IMR-90 (cell line): Measurements from ENCODE around the gene GLT1D1. TPM values are rescaled to one million over a fixed set of nuclear protein-coding genes. Genes with fewer than 3 reads are reported as not detected.

ENCODE experiments used
- ATAC-seq: fragments of 200-7000 bp; cut with Tn5 transposase; 2 replicates; pipeline ENCODE4 v1.9.1; 2020; ENCODE audit warnings: low read depth, mild to moderate bottlenecking, moderate library complexity
- BruUV-seq: library from RNA; stranded (reverse); fragments of 400-500 nt; replicated peaks from 2 replicates; lab custom pipeline; 2021; lab: Mats Ljungman, UMichigan
- CTCF ChIA-PET: fragments of 300-600 bp; formaldehyde crosslinking; extraction: SDS; loops from one replicate; lab custom pipeline; 2021; ENCODE audit warnings: antibody characterized with exemption; lab: Yijun Ruan, JAX
- POLR2A ChIA-PET: fragments of 300-600 bp; sonication (Branson Sonifier 250); formaldehyde crosslinking; loops from one replicate; lab custom pipeline; 2022; ENCODE audit warnings: antibody characterized with exemption; ENCODE audit not compliant: unreplicated experiment; lab: Charles Lee
- DNase-seq: peaks from one replicate; pipeline ENCODE4 v3.0.0; 2013
- H2AFZ ChIP-seq: replicated peaks from 2 replicates; pipeline ENCODE3; 2013; ENCODE audit warnings: low read length, mild to moderate bottlenecking; ENCODE audit not compliant: poor library complexity
- H2AK5ac ChIP-seq: 2 replicates; pipeline ENCODE4 v1.6.1; 2013; ENCODE audit warnings: low read depth, low read length, inconsistent platforms
- H2AK9ac ChIP-seq: replicated peaks from 2 replicates; pipeline ENCODE3; 2013; ENCODE audit warnings: mild to moderate bottlenecking, low read depth, low read length, moderate library complexity; ENCODE audit not compliant: poor library complexity
- H2BK120ac ChIP-seq: 2 replicates; pipeline ENCODE4 v1.6.1; 2013; ENCODE audit warnings: low read depth, low read length, inconsistent platforms
- H2BK15ac ChIP-seq: 3 replicates; pipeline ENCODE4 v1.6.1; 2013; ENCODE audit warnings: low read depth, low read length, inconsistent platforms
- H2BK20ac ChIP-seq: 2 replicates; pipeline ENCODE4 v1.6.1; 2013; ENCODE audit warnings: low read depth, mild to moderate bottlenecking, inconsistent platforms, low read length, moderate library complexity
- H2BK5ac ChIP-seq: 2 replicates; pipeline ENCODE4 v1.6.1; 2013; ENCODE audit warnings: mild to moderate bottlenecking, low read depth, low read length, inconsistent platforms; ENCODE audit not compliant: poor library complexity, severe bottlenecking
- H3K14ac ChIP-seq: replicated peaks from 2 replicates; pipeline ENCODE4 v1.6.1; 2013; ENCODE audit warnings: low read depth, low read length, inconsistent platforms
- H3K18ac ChIP-seq: 2 replicates; pipeline ENCODE4 v1.6.1; 2013; ENCODE audit warnings: low read depth, low read length, control low read depth
- H3K23ac ChIP-seq: 2 replicates; pipeline ENCODE4 v1.6.1; 2013; ENCODE audit warnings: low read depth, low read length, inconsistent platforms
- H3K27ac ChIP-seq: 2 replicates; pipeline ENCODE4 v1.5.1; 2013; ENCODE audit warnings: mild to moderate bottlenecking, control low read depth, low read length; ENCODE audit not compliant: insufficient read depth
- H3K27me3 ChIP-seq: 2 replicates; pipeline ENCODE4 v1.6.1; 2013; ENCODE audit warnings: low read length; ENCODE audit not compliant: control insufficient read depth, insufficient read depth
- H3K36me3 ChIP-seq: 2 replicates; pipeline ENCODE4 v1.6.1; 2013; ENCODE audit warnings: low read length, mixed read lengths; ENCODE audit not compliant: control insufficient read depth, insufficient read depth
- H3K4ac ChIP-seq: 2 replicates; pipeline ENCODE4 v1.6.1; 2013; ENCODE audit warnings: low read depth, low read length, inconsistent platforms
- H3K4me1 ChIP-seq: 2 replicates; pipeline ENCODE4 v1.6.1; 2013; ENCODE audit warnings: low read length, mixed read lengths; ENCODE audit not compliant: control insufficient read depth, insufficient read depth
- H3K4me2 ChIP-seq: 2 replicates; pipeline ENCODE4 v1.6.1; 2013; ENCODE audit warnings: low read depth, mild to moderate bottlenecking, control low read depth, low read length, moderate library complexity
- H3K4me3 ChIP-seq: 2 replicates; pipeline ENCODE4 v1.5.1; 2013; ENCODE audit warnings: low read depth, mild to moderate bottlenecking, control low read depth, low read length, moderate library complexity; ENCODE audit not compliant: insufficient read depth
- H3K56ac ChIP-seq: 2 replicates; pipeline ENCODE4 v1.6.1; 2013; ENCODE audit warnings: low read length, inconsistent platforms; ENCODE audit not compliant: insufficient read depth; ENCODE audit errors: extremely low read depth
- H3K79me1 ChIP-seq, 2 experiments: 2 replicates each; pipeline ENCODE4 v1.6.1; 2013; ENCODE audit warnings: low read length in 2 of 2, inconsistent platforms in 1 of 2, low read depth in 1 of 2
- H3K9ac ChIP-seq: 2 replicates; pipeline ENCODE4 v1.6.1; 2013; ENCODE audit warnings: low read depth, low read length, control low read depth
- H3K9me1 ChIP-seq: 2 replicates; pipeline ENCODE4 v1.6.1; 2013; ENCODE audit warnings: low read length, inconsistent platforms; ENCODE audit not compliant: insufficient read depth
- H3K9me3 ChIP-seq: 2 replicates; pipeline ENCODE4 v1.6.1; 2013; ENCODE audit warnings: low read length; ENCODE audit not compliant: control insufficient read depth, insufficient read depth
- H4K20me1 ChIP-seq: 2 replicates; pipeline ENCODE4 v1.6.1; 2013; ENCODE audit warnings: low read length, inconsistent platforms; ENCODE audit not compliant: insufficient read depth
- H4K5ac ChIP-seq: 2 replicates; pipeline ENCODE4 v1.6.1; 2013; ENCODE audit warnings: mild to moderate bottlenecking, low read depth, low read length, control low read depth
- H4K8ac ChIP-seq, 2 experiments: 2 replicates each; pipeline ENCODE4 v1.6.1; 2013; ENCODE audit warnings: low read depth in 2 of 2, low read length in 2 of 2, control low read depth in 1 of 2, inconsistent platforms in 1 of 2
- H4K91ac ChIP-seq: 2 replicates; pipeline ENCODE4 v1.6.1; 2013; ENCODE audit warnings: low read depth, low read length, inconsistent platforms; ENCODE audit not compliant: insufficient read depth
- BHLHE40 ChIP-seq: fragments of 150-350 bp; IDR thresholded peaks from 2 replicates; pipeline ENCODE4 v1.6.1; 2016; ENCODE audit warnings: mild to moderate bottlenecking, low read depth, low read length
- CHD1 ChIP-seq: IDR thresholded peaks from 2 replicates; pipeline ENCODE4 v1.6.1; 2012; ENCODE audit warnings: low read depth, low read length, improper control_type of control experiment
- ELK1 ChIP-seq: fragments of 150-350 bp; IDR thresholded peaks from 2 replicates; pipeline ENCODE4 v1.6.1; 2016; ENCODE audit warnings: low read depth, mild to moderate bottlenecking, low read length, moderate library complexity, borderline replicate concordance
- FOS ChIP-seq: fragments of 150-350 bp; IDR thresholded peaks from 2 replicates; pipeline ENCODE4 v1.6.1; 2016; ENCODE audit warnings: low read depth, low read length
- MAFK ChIP-seq: IDR thresholded peaks from 2 replicates; pipeline ENCODE4 v1.6.1; 2012; ENCODE audit warnings: low read depth, low read length, improper control_type of control experiment
- MAZ ChIP-seq: IDR thresholded peaks from 2 replicates; pipeline ENCODE4 v1.6.1; 2012; ENCODE audit warnings: low read depth, mild to moderate bottlenecking, low read length, improper control_type of control experiment, moderate library complexity, borderline replicate concordance
- MXI1 ChIP-seq: IDR thresholded peaks from 2 replicates; pipeline ENCODE4 v1.6.1; 2012; ENCODE audit warnings: low read depth, mild to moderate bottlenecking, low read length, moderate library complexity, borderline replicate concordance
- NFE2L2 ChIP-seq: fragments of 150-350 bp; IDR thresholded peaks from 2 replicates; pipeline ENCODE4 v1.6.1; 2016; ENCODE audit warnings: low read depth, mild to moderate bottlenecking, low read length
- POLR2A ChIP-seq: IDR thresholded peaks from 2 replicates; pipeline ENCODE4 v1.6.1; 2012; ENCODE audit warnings: mild to moderate bottlenecking, low read depth, low read length
- RAD21 ChIP-seq: IDR thresholded peaks from 2 replicates; pipeline ENCODE4 v1.6.1; 2012; ENCODE audit warnings: low read length, improper control_type of control experiment
- RCOR1 ChIP-seq: IDR thresholded peaks from 2 replicates; pipeline ENCODE4 v1.6.1; 2012; ENCODE audit warnings: mild to moderate bottlenecking, low read length, improper control_type of control experiment; ENCODE audit not compliant: insufficient replicate concordance
- RFX5 ChIP-seq: IDR thresholded peaks from 2 replicates; pipeline ENCODE4 v1.8.0; 2012; ENCODE audit warnings: low read depth, mild to moderate bottlenecking, low read length, moderate library complexity
- SMC3 ChIP-seq: fragments of 150-350 bp; IDR thresholded peaks from 2 replicates; pipeline ENCODE4 v1.6.1; 2016; ENCODE audit warnings: low read depth, mild to moderate bottlenecking, antibody characterized with exemption, low read length, moderate library complexity
- WGBS, 2 experiments: methylation state at CpG; one replicate each; pipeline versions ENCODE4 v1.1.5 to v1.1.7; 2013; ENCODE audit warnings: missing lambda C conversion rate in 2 of 2; ENCODE audit not compliant: insufficient read length in 1 of 2; ENCODE audit errors: extremely low coverage in 2 of 2; 5-methylcytosine and 5-hydroxymethylcytosine counted together
- dilution Hi-C: fragments of 300-500 bp; cut with HindIII; formaldehyde crosslinking; loops from one replicate; pipeline ENCODE4 v1.14.3; 2018; ENCODE audit warnings: low sequenced_read_pairs; ENCODE audit not compliant: unreplicated experiment
- in situ Hi-C: fragments of 300-500 bp; cut with MboI; formaldehyde crosslinking; loops from 3 replicates; pipeline ENCODE4 v1.14.3; 2019; ENCODE audit warnings: low sequenced_read_pairs, inconsistent platforms, mixed read lengths
- intact Hi-C: fragments of 100-400 bp; cut with micrococcal nuclease; formaldehyde crosslinking; loops from 2 replicates; pipeline ENCODE4 v1.10.0; 2022
- polyA plus RNA-seq, 3 experiments: library from polyadenylated mRNA; depleted of rRNA; stranded (reverse); fragments of >200 nt; gene quantifications; 2 replicates each; pipeline ENCODE4 v1.2.3, GENCODE V29; 2012; ENCODE audit warnings: low replicate concordance in 1 of 3
- total RNA-seq: library from RNA; depleted of rRNA; stranded (reverse); fragments of >200 nt; gene quantifications from 2 replicates; pipeline ENCODE4 v1.2.3, GENCODE V29; 2012
- TF ChIP-seq, protein P1 (sequence below): fragments of 150-350 bp; IDR thresholded peaks from 2 replicates; pipeline ENCODE4 v1.6.1; 2017; ENCODE audit warnings: mild to moderate bottlenecking, antibody characterized with exemption, low read length, low read depth

The GLT1D1 gene
- total and polyA plus RNA-seq, 2 of the 4 experiments (the other 2 are of a cell fraction), result not detected

GRCh38 chr12:128879898-128880764, 26.9 kb downstream of the GLT1D1 start:
- H3K56ac ChIP-seq, result no peak overlapping the region
- ChIA-PET CTCF (no interaction called here), POLR2A (no interaction called here)
- no peak overlapping the region for H2AFZ ChIP-seq
- in situ Hi-C loops, result no loop called here
- H3K4me2 ChIP-seq, result no peak overlapping the region
- no peak overlapping the region for H3K4ac ChIP-seq
- H3K36me3 ChIP-seq, result no peaks in the 10 kb centered on the region
- no peak overlapping the region for H2AK9ac ChIP-seq
- H2BK20ac ChIP-seq, result no peak overlapping the region
- no peaks in the 10 kb centered on the region for H4K20me1 ChIP-seq
- no peak overlapping the region for H4K8ac ChIP-seq
- no peaks in the 10 kb centered on the region for H3K79me1 ChIP-seq
- TF ChIP-seq CHD1, result no peak
- TF ChIP-seq POLR2A, result no peak
- TF ChIP-seq ELK1, result no peak
- TF ChIP-seq RFX5, result no peak
- no peak for TF ChIP-seq RAD21
- no peak for TF ChIP-seq FOS
- TF ChIP-seq MAFK, result no peak
- TF ChIP-seq SMC3, result no peak
- no peak for TF ChIP-seq BHLHE40
- TF ChIP-seq NFE2L2, result no peak
- TF ChIP-seq MXI1, result no peak
- TF ChIP-seq, protein P1, sequence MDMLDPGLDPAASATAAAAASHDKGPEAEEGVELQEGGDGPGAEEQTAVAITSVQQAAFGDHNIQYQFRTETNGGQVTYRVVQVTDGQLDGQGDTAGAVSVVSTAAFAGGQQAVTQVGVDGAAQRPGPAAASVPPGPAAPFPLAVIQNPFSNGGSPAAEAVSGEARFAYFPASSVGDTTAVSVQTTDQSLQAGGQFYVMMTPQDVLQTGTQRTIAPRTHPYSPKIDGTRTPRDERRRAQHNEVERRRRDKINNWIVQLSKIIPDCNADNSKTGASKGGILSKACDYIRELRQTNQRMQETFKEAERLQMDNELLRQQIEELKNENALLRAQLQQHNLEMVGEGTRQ, result no peak
- no peak for TF ChIP-seq MAZ
- TF ChIP-seq RCOR1, result no peak
- no TSS peak for BruUV-seq
- H2BK15ac ChIP-seq, result no peak overlapping the region
- DNase-seq (no peak), ATAC-seq (no peak)
- H3K9me1 ChIP-seq, result no peaks in the 10 kb centered on the region
- no peak overlapping the region for H3K14ac ChIP-seq
- no peak overlapping the region for H2BK120ac ChIP-seq
- H3K23ac ChIP-seq, result no peak overlapping the region
- no peak overlapping the region for H3K4me3 ChIP-seq
- intact Hi-C loops, result no loop called here
- dilution Hi-C loops, result no loop called here
- H4K91ac ChIP-seq, result no peak overlapping the region
- H2BK5ac ChIP-seq, result no peak overlapping the region
- no peaks in the 10 kb centered on the region for H3K4me1 ChIP-seq
- H3K18ac ChIP-seq, result no peak overlapping the region
- no peak overlapping the region for H3K27ac ChIP-seq
- H3K9me3 ChIP-seq, result peaks cover 6% of the 10 kb centered on the region
- H4K5ac ChIP-seq, result no peak overlapping the region
- no peaks in the 10 kb centered on the region for H3K27me3 ChIP-seq
- H2AK5ac ChIP-seq, result no peak overlapping the region
- H3K9ac ChIP-seq, result no peak overlapping the region
- no CpG with 5 or more reads among the region's 4 CpGs for WGBS, 2 experiments
